ENCODE results near the gene NEIL1.
"Not testable (repeated sequence)": the region's sequence is repeated elsewhere in the genome, so short reads cannot be mapped to it uniquely, and the experiment has no call there.

The NEIL1 gene

DNA sequence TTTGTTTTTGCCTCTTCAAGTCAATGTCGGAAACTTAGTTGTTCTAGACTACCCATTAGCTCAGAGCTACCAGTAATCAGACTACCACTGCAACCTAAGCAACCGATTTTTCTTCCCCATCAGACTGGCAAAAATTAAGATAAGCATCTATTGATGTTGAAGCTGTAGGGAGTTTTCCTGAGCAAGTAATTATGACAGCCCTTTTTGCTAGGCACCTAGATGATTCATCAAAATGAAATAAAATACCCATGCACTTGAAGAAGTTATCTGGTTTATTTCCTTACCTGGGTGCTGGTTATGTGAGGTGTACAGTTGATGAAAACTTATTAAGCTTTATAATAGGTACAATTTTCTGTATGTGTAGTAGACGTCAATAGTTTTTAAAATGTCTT is 11.5 kb upstream of the NEIL1 start:
- H3K4me3 ChIP-seq (ENCODE audit: low read depth, low read length), result peak overlapping the region; percentile 81
- no peak for DNase-seq (ENCODE audit: low read depth)
- TF ChIP-seq, protein P1, sequence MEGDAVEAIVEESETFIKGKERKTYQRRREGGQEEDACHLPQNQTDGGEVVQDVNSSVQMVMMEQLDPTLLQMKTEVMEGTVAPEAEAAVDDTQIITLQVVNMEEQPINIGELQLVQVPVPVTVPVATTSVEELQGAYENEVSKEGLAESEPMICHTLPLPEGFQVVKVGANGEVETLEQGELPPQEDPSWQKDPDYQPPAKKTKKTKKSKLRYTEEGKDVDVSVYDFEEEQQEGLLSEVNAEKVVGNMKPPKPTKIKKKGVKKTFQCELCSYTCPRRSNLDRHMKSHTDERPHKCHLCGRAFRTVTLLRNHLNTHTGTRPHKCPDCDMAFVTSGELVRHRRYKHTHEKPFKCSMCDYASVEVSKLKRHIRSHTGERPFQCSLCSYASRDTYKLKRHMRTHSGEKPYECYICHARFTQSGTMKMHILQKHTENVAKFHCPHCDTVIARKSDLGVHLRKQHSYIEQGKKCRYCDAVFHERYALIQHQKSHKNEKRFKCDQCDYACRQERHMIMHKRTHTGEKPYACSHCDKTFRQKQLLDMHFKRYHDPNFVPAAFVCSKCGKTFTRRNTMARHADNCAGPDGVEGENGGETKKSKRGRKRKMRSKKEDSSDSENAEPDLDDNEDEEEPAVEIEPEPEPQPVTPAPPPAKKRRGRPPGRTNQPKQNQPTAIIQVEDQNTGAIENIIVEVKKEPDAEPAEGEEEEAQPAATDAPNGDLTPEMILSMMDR (IDR thresholded peaks at IDR 0.05; ENCODE audit: low read depth, low read length), result no peak
- no peak for TF ChIP-seq MYC (IDR thresholded peaks at IDR 0.05; ENCODE audit: low read depth, low read length)
- TF ChIP-seq, protein P2, sequence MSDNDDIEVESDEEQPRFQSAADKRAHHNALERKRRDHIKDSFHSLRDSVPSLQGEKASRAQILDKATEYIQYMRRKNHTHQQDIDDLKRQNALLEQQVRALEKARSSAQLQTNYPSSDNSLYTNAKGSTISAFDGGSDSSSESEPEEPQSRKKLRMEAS (IDR thresholded peaks at IDR 0.05; ENCODE audit: low read depth, low read length), result no peak
- TF ChIP-seq POLR2A (IDR thresholded peaks at IDR 0.05; ENCODE audit: extremely low read depth, insufficient read length), result no peak

DNA sequence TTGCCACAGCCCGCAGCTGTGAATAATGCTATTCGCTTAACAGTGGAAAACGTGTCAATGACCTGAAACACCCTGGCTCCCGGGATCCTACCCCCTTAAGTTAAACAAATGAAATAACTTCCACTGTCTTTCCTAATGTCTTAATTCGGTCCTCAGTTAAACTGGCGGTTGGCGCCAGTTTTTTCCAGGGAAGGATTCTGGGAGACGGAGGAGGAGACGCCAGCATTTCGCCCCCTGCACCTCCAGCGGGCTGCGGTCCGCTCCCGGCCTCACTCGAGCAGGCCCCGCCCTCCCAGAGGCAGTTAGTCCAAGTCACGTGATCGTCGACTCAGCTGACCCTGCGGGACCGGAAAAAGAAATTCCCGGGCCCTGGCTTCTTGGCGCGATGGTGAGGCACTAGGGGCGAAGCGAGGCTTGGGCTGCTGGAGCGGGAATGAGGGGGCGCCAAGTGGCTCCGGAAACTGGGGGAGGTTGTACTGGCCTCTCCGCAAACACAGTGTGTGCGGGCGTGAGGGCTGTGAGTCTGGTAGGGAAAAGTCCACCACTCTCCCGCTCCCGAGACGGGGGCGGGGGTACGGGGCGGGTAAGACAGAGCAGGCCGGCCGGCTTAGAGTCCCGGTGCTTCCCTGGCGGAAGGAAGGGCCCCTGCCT is 11.0 kb upstream of the NEIL1 start, which contains the start of gene COMMD4:
COMMD4 (plus strand) TSS at position 359 of the 651 bp plus-strand sequence; CDS start at position 386, 27 bp downstream.
- TF ChIP-seq, protein P1 (IDR thresholded peaks at IDR 0.05; ENCODE audit: low read depth, low read length), result no peak
- TF ChIP-seq MYC (IDR thresholded peaks at IDR 0.05; ENCODE audit: low read depth, low read length) (no peak), POLR2A (IDR thresholded peaks at IDR 0.05; ENCODE audit: extremely low read depth, insufficient read length) (peak; percentile 58)
- TF ChIP-seq, protein P2 (IDR thresholded peaks at IDR 0.05; ENCODE audit: low read depth, low read length), result peak; percentile 71; the same call in 1 of the 2 replicates
- peak within 1 kb of the TSS; percentile 81 for H3K4me3 ChIP-seq (ENCODE audit: low read depth, low read length)
- DNase-seq (ENCODE audit: low read depth), result peak; percentile 92

DNA sequence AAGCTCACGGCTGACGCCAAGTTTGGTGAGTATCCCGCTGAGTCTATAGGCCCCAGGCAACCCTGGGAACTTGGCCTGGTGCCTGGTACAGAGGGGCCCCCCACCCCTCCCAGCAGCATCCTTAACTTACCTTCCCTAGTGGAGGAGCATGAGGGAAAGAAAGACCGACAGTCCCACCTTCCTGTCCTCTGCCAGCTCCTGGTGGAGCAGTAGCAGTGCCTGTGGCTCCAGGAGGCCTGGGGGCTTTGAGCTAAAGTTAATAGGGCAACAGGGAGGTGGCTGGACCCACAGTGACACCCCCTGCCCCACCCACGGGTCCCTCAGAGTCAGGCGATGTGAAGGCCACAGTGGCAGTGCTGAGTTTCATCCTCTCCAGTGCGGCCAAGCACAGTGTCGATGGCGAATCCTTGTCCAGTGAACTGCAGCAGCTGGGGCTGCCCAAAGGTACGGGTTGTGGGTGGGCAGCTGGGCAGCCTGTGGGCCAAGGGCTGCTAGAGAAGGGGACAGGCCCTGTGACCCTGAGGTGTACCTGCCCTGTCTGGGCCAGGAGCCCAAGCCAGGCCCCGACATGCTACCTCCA is 8.1 kb upstream of the NEIL1 start:
- no peak for TF ChIP-seq MYC (IDR thresholded peaks at IDR 0.05; ENCODE audit: low read depth, low read length)
- TF ChIP-seq, protein P1 (IDR thresholded peaks at IDR 0.05; ENCODE audit: low read depth, low read length), result no peak
- TF ChIP-seq POLR2A (IDR thresholded peaks at IDR 0.05; ENCODE audit: extremely low read depth, insufficient read length), result no peak
- TF ChIP-seq, protein P2 (IDR thresholded peaks at IDR 0.05; ENCODE audit: low read depth, low read length), result no peak
- H3K4me3 ChIP-seq (ENCODE audit: low read depth, low read length), result no peak overlapping the region
- DNase-seq (ENCODE audit: low read depth), result no peak

DNA sequence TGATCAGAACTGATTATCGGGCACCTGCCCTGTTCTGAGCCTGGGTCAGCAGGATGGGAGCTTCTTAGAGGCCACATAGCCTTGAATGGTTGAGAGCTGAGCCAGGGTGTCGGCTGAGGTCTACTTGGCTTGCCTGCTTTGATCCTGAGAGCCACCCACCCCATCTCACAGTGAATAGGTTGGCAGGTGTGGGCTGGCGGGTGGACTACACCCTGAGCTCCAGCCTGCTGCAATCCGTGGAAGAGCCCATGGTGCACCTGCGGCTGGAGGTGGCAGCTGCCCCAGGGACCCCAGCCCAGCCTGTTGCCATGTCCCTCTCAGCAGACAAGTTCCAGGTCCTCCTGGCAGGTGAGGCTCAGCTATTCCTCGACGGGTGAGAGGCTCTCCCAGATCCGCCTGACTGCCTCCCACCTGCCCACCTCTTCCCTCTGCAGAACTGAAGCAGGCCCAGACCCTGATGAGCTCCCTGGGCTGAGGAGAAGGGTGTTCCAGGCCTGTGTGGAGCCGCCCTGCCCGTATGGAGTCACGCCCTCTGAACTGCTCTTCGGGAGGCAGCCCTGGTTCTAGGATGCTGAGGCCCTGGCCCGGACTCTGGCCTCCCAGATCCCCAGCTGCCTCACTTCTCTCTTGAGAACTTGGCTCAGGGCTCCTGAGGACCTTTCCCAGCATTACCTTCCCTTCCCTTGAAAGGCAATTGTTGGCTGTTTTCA is 7.2 kb upstream of the NEIL1 start:
- no peak overlapping the region for H3K4me3 ChIP-seq (ENCODE audit: low read depth, low read length)
- no peak for DNase-seq (ENCODE audit: low read depth)
- TF ChIP-seq MYC (IDR thresholded peaks at IDR 0.05; ENCODE audit: low read depth, low read length) (no peak), POLR2A (IDR thresholded peaks at IDR 0.05; ENCODE audit: extremely low read depth, insufficient read length) (no peak)
- TF ChIP-seq, protein P1 (IDR thresholded peaks at IDR 0.05; ENCODE audit: low read depth, low read length), result no peak
- TF ChIP-seq, protein P2 (IDR thresholded peaks at IDR 0.05; ENCODE audit: low read depth, low read length), result no peak

DNA sequence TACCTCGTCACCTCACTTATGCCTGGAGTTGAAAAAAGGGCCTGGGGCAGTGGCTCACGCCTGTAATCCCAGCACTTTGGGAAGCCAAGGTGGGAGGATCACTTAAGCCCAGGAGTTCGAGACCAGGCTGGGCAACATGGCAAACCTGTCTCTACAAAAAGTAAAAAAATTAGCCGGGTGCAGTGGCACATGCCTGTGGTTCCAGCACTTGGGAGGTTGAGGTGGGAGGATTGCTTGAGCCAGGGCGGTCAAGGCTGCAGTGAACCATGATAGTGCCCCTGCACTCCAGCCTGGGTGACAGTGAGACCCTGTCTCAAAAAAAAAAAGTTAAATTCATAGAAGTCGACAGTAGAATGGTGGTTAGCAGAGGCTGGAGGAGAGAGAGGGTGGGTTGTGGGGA is 4.6 kb upstream of the NEIL1 start:
- no peak overlapping the region for H3K4me3 ChIP-seq (ENCODE audit: low read depth, low read length)
- DNase-seq (ENCODE audit: low read depth), result no peak
- TF ChIP-seq MYC (IDR thresholded peaks at IDR 0.05; ENCODE audit: low read depth, low read length), result no peak
- TF ChIP-seq, protein P1 (IDR thresholded peaks at IDR 0.05; ENCODE audit: low read depth, low read length), result no peak
- TF ChIP-seq, protein P2 (IDR thresholded peaks at IDR 0.05; ENCODE audit: low read depth, low read length), result no peak
- TF ChIP-seq POLR2A (IDR thresholded peaks at IDR 0.05; ENCODE audit: extremely low read depth, insufficient read length), result no peak

DNA sequence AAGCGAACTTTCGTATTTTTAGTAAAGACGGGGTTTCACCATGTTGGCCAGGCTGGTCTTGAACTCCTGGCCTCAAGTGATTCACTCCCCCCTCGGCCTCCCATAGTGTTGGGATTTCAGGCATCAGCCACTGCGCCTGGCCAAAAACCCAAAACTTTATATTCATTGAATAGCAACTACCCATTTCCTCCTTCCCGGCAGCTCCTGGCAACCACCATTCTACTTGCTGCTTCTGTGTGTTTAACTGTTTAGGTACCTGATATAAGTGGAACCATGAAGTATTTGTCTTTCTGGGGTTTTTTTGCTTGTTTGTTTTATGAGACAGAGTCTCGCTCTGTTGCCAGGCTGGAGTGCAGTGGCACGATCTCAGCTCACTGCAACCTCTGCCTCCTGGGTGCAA is 2.9 kb upstream of the NEIL1 start:
- not testable (repeated sequence) for DNase-seq (ENCODE audit: low read depth); H3K4me3 ChIP-seq (ENCODE audit: low read depth, low read length)

Data from NB4 (cell line).